Tibial nerve (tissue), 3 donors: ENCODE data around the gene GPR62.

Source experiments
- EP300 ChIP-seq, 2 donors: sonication (generic); formaldehyde crosslinking; IDR thresholded peaks; one replicate each; pipeline ENCODE4 v1.6.1; 2017; ENCODE audit warnings: antibody characterized with exemption in 2 of 2, mild to moderate bottlenecking in 1 of 2
- POLR2A ChIP-seq, 2 donors: fragments of 450-650 bp; IDR thresholded peaks; one replicate each; pipeline ENCODE4 v1.6.1; 2017; ENCODE audit warnings: antibody characterized with exemption in 2 of 2, mild to moderate bottlenecking in 2 of 2, moderate library complexity in 2 of 2

DNA sequence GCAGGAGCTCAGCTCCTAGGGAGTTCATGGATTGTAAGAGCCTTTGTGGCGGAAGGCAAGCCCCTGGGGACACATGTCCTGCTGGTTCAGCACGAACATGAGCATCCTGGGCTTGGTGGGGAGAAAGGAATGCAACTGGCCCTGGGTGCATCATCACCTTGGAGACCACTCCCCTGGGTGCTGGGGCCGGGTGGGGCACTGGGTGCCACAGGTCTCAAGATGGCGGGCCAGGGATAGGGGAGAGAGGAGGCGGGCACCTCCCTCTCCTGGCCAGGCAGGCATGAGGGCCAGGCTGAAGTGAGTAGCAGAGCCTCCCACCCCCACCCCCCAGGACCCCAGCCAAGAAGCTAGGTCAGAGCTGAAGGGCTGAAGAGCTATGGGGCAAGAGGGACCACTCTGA lies 11.3 kb downstream of the GPR62 start:
- no peak for TF ChIP-seq POLR2A (IDR thresholded peaks at IDR 0.05)
- no peak for TF ChIP-seq EP300 (IDR thresholded peaks at IDR 0.05)
